ENCODE results near the gene SHROOM1. TPM values are rescaled to one million over a fixed set of nuclear protein-coding genes. Genes with fewer than 3 reads are reported as not detected.
A peak's percentile ranks its signal among the peaks of the same experiment; 100 is the strongest.

Gene SHROOM1
- total and polyA plus RNA-seq, 9 of the 15 experiments (the other 6 are each of a cell fraction or from before 2014, with no cell fraction given): 0.44 to 26.5 (median 11.9) TPM

- TF ChIP-seq STAG1 (CRISPR knock-in tag; IDR thresholded peaks at IDR 0.05; ENCODE audit: borderline replicate concordance) (no peak), ZBTB17 (CRISPR knock-in tag; IDR thresholded peaks at IDR 0.05) (peak; percentile 28; the same call in 1 of the 2 replicates), TEAD4 (IDR thresholded peaks at IDR 0.05; ENCODE audit: low read length) (0 out of 2 replicates have a peak, but pooled peaks have one; percentile 16), TEAD4 (CRISPR knock-in tag; IDR thresholded peaks at IDR 0.05; ENCODE audit: borderline replicate concordance) (0 out of 2 replicates have a peak, but pooled peaks have one; percentile 35), MBD1 (CRISPR knock-in tag; IDR thresholded peaks at IDR 0.05) (no peak), TGIF2 (CRISPR knock-in tag; IDR thresholded peaks at IDR 0.05) (0 out of 2 replicates have a peak, but pooled peaks have one; percentile 24), ZNF699 (CRISPR knock-in tag; IDR thresholded peaks at IDR 0.05; ENCODE audit: insufficient replicate concordance) (no peak), NONO (IDR thresholded peaks at IDR 0.05; ENCODE audit: low read depth in 2 of 2, low read length in 1 of 2) (peak; percentile 19 to 80), TOE1 (IDR thresholded peaks at IDR 0.05; ENCODE audit: borderline replicate concordance) (no peak), TOE1 (CRISPR knock-in tag; IDR thresholded peaks at IDR 0.05; ENCODE audit: borderline replicate concordance, low read depth) (peak; percentile 11; the same call in 1 of the 2 replicates), ZNF766 (CRISPR knock-in tag; conservative IDR thresholded peaks at IDR 0.05) (peak; percentile 64; the same call in 1 of the 2 replicates), TAF7 (tag; IDR thresholded peaks at IDR 0.05) (peak; percentile 35; the same call in 1 of the 2 replicates), RFX1 (IDR thresholded peaks at IDR 0.05) (no peak), ZNF124 (CRISPR knock-in tag; IDR thresholded peaks at IDR 0.05) (no peak), KLF1 (tag; IDR thresholded peaks at IDR 0.05) (no peak), NCOA4 (IDR thresholded peaks at IDR 0.05; ENCODE audit: partially characterized antibody) (no peak)
- TF ChIP-seq, protein P1, sequence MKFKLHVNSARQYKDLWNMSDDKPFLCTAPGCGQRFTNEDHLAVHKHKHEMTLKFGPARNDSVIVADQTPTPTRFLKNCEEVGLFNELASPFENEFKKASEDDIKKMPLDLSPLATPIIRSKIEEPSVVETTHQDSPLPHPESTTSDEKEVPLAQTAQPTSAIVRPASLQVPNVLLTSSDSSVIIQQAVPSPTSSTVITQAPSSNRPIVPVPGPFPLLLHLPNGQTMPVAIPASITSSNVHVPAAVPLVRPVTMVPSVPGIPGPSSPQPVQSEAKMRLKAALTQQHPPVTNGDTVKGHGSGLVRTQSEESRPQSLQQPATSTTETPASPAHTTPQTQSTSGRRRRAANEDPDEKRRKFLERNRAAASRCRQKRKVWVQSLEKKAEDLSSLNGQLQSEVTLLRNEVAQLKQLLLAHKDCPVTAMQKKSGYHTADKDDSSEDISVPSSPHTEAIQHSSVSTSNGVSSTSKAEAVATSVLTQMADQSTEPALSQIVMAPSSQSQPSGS (CRISPR knock-in tag; IDR thresholded peaks at IDR 0.05): 0 out of 2 replicates have a peak, but pooled peaks have one; percentile 32
- TF ChIP-seq, protein P2, sequence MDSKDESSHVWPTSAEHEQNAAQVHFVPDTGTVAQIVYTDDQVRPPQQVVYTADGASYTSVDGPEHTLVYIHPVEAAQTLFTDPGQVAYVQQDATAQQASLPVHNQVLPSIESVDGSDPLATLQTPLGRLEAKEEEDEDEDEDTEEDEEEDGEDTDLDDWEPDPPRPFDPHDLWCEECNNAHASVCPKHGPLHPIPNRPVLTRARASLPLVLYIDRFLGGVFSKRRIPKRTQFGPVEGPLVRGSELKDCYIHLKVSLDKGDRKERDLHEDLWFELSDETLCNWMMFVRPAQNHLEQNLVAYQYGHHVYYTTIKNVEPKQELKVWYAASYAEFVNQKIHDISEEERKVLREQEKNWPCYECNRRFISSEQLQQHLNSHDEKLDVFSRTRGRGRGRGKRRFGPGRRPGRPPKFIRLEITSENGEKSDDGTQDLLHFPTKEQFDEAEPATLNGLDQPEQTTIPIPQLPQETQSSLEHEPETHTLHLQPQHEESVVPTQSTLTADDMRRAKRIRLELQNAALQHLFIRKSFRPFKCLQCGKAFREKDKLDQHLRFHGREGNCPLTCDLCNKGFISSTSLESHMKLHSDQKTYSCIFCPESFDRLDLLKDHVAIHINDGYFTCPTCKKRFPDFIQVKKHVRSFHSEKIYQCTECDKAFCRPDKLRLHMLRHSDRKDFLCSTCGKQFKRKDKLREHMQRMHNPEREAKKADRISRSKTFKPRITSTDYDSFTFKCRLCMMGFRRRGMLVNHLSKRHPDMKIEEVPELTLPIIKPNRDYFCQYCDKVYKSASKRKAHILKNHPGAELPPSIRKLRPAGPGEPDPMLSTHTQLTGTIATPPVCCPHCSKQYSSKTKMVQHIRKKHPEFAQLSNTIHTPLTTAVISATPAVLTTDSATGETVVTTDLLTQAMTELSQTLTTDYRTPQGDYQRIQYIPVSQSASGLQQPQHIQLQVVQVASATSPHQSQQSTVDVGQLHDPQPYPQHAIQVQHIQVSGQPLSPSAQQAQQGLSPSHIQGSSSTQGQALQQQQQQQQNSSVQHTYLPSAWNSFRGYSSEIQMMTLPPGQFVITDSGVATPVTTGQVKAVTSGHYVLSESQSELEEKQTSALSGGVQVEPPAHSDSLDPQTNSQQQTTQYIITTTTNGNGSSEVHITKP (IDR thresholded peaks at IDR 0.05; ENCODE audit: partially characterized antibody): peak; percentile 97
- TF ChIP-seq, protein P3, sequence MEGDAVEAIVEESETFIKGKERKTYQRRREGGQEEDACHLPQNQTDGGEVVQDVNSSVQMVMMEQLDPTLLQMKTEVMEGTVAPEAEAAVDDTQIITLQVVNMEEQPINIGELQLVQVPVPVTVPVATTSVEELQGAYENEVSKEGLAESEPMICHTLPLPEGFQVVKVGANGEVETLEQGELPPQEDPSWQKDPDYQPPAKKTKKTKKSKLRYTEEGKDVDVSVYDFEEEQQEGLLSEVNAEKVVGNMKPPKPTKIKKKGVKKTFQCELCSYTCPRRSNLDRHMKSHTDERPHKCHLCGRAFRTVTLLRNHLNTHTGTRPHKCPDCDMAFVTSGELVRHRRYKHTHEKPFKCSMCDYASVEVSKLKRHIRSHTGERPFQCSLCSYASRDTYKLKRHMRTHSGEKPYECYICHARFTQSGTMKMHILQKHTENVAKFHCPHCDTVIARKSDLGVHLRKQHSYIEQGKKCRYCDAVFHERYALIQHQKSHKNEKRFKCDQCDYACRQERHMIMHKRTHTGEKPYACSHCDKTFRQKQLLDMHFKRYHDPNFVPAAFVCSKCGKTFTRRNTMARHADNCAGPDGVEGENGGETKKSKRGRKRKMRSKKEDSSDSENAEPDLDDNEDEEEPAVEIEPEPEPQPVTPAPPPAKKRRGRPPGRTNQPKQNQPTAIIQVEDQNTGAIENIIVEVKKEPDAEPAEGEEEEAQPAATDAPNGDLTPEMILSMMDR (IDR thresholded peaks at IDR 0.05 in 2 of 3, conservative IDR thresholded peaks at IDR 0.05 in 1 of 3; ENCODE audit: insufficient read depth in 2 of 3, low read depth in 1 of 3, low read length in 3 of 3): no peak; a peak in 1 of 6 replicates
Measured at GRCh38 chr5:132830436-132831094, at the start of gene SHROOM1 (continued).

Measured in K562 (cell line).